Right lobe of liver (tissue), 4 donors: ENCODE results near the gene FIGN.

Experiments used
- POLR2A ChIP-seq: fragments of 450-650 bp; IDR thresholded peaks from one replicate; pipeline ENCODE4 v1.6.1; 2017; ENCODE audit warnings: antibody characterized with exemption, mild to moderate bottlenecking
- TF ChIP-seq, protein P1 (sequence below), 4 donors: fragments of 200-600 bp in 3 of 4; fragments of 450-650 bp in 1 of 4; IDR thresholded peaks; one replicate each; pipeline versions ENCODE4 v1.5.1 to v1.8.0; 2016 to 2022; ENCODE audit warnings: antibody characterized with exemption in 4 of 4, mild to moderate bottlenecking in 2 of 4
- donor health status: DM: no; HTN: no; CAD: no.
- donor health status: DM: no; HTN: no; CAD: no.
- donor health status: DM: no; HTN: yes; CAD: no.

- TF ChIP-seq, protein P1, sequence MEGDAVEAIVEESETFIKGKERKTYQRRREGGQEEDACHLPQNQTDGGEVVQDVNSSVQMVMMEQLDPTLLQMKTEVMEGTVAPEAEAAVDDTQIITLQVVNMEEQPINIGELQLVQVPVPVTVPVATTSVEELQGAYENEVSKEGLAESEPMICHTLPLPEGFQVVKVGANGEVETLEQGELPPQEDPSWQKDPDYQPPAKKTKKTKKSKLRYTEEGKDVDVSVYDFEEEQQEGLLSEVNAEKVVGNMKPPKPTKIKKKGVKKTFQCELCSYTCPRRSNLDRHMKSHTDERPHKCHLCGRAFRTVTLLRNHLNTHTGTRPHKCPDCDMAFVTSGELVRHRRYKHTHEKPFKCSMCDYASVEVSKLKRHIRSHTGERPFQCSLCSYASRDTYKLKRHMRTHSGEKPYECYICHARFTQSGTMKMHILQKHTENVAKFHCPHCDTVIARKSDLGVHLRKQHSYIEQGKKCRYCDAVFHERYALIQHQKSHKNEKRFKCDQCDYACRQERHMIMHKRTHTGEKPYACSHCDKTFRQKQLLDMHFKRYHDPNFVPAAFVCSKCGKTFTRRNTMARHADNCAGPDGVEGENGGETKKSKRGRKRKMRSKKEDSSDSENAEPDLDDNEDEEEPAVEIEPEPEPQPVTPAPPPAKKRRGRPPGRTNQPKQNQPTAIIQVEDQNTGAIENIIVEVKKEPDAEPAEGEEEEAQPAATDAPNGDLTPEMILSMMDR (IDR thresholded peaks at IDR 0.05), result no peak
- no peak for TF ChIP-seq POLR2A
Measured at GRCh38 chr2:163593982-163594381, 141.8 kb downstream of the FIGN start.
